HCT116 (cell line): Measurements from ENCODE around the gene CDKN1C. TPM values are rescaled to one million over a fixed set of nuclear protein-coding genes. Genes with fewer than 3 reads are reported as not detected.

ENCODE experiments used
- ATAC-seq: fragments of 200-7000 bp; cut with Tn5 transposase; 2 replicates; pipeline ENCODE4 v1.9.1; 2020; ENCODE audit warnings: mild to moderate bottlenecking, moderate library complexity
- BruUV-seq: library from RNA; stranded (reverse); fragments of 400-500 nt; replicated peaks from 2 replicates; lab custom pipeline; 2021; lab: Mats Ljungman, UMichigan
- CTCF ChIA-PET: fragments of 300-600 bp; sonication (Branson Sonifier 250); formaldehyde crosslinking; loops from one replicate; lab custom pipeline; 2021; ENCODE audit warnings: antibody characterized with exemption; lab: Charles Lee
- POLR2A ChIA-PET: fragments of 300-600, 350-600 bp; sonication (Branson Sonifier 250); formaldehyde crosslinking; loops from one replicate; lab custom pipeline; 2021; ENCODE audit warnings: antibody characterized with exemption; lab: Charles Lee
- RAD21 ChIA-PET, 2 experiments: fragments of 300-600 bp; sonication (Branson Sonifier 250); formaldehyde crosslinking; loops; one replicate each; lab custom pipeline; 2023; ENCODE audit warnings: low total read pairs in 2 of 2; ENCODE audit not compliant: uncharacterized antibody in 2 of 2, unreplicated experiment in 2 of 2, low non-redundant PET in 1 of 2; lab: Charles Lee
- DNase-seq: peaks from one replicate; pipeline ENCODE4 v3.0.0-alpha.2; 2010; ENCODE audit warnings: low read depth, low spot score
- H2AFZ ChIP-seq: fragments of 200-600 bp; shearing (Covaris generic), sonication (generic); 2 replicates; pipeline ENCODE4 v1.6.1; 2017; ENCODE audit warnings: low read depth, mixed run types, mixed read lengths, antibody characterized with exemption, low read length; ENCODE audit not compliant: poor library complexity, severe bottlenecking
- H3K27ac ChIP-seq: 2 replicates; pipeline ENCODE4 v1.5.1; 2012; ENCODE audit warnings: low read depth, low read length
- H3K27me3 ChIP-seq: fragments of 200-600 bp; sonication (generic); 2 replicates; pipeline ENCODE4 v1.6.1; 2016; ENCODE audit warnings: mixed run types, low read length, mixed read lengths; ENCODE audit not compliant: insufficient read depth
- H3K36me3 ChIP-seq, 2 experiments: fragments of 200-500 bp in 1 of 2; fragments of 200-600 bp in 1 of 2; sonication (Bioruptor generic) in 1 of 2; sonication (generic) in 1 of 2; 2 replicates each; pipeline versions ENCODE4 v1.5.1 to v1.6.1; 2014 to 2016; ENCODE audit warnings: low read length in 2 of 2, inconsistent platforms in 1 of 2, mixed read lengths in 1 of 2, mixed run types in 1 of 2; ENCODE audit not compliant: insufficient read depth in 2 of 2, control insufficient read depth in 1 of 2
- H3K4me1 ChIP-seq, 2 experiments: fragments of 200-600 bp in 1 of 2; sonication (generic) in 1 of 2; 2 replicates each; pipeline versions ENCODE4 v1.5.1 to v1.6.1; 2012 to 2017; ENCODE audit warnings: low read length in 2 of 2, inconsistent platforms in 1 of 2, mild to moderate bottlenecking in 1 of 2, mixed read lengths in 1 of 2, mixed run types in 1 of 2, moderate library complexity in 1 of 2; ENCODE audit not compliant: insufficient read depth in 2 of 2, control insufficient read depth in 1 of 2
- H3K4me2 ChIP-seq: fragments of 200-600 bp; sonication (generic); 2 replicates; pipeline ENCODE4 v1.6.1; 2017; ENCODE audit warnings: mixed run types, low read length, mixed read lengths
- H3K4me3 ChIP-seq, 2 experiments: fragments of 200-600 bp in 1 of 2; sonication (generic) in 1 of 2; replicated peaks in 1 of 2; 2 replicates each; pipeline ENCODE4 v1.5.1; 2011 to 2016; ENCODE audit warnings: low read length in 2 of 2, control low read depth in 1 of 2, low read depth in 1 of 2, mild to moderate bottlenecking in 1 of 2, mixed read lengths in 1 of 2, mixed run types in 1 of 2
- H3K79me2 ChIP-seq: fragments of 200-600 bp; sonication (generic); 2 replicates; pipeline ENCODE4 v1.6.1; 2017; ENCODE audit warnings: mild to moderate bottlenecking, mixed run types, low read length, moderate library complexity, mixed read lengths; ENCODE audit not compliant: insufficient read depth
- H3K9ac ChIP-seq: fragments of 200-600 bp; sonication (generic); 2 replicates; pipeline ENCODE4 v1.6.1; 2016; ENCODE audit warnings: low read length, mixed read lengths
- H3K9me2 ChIP-seq: fragments of 200-600 bp; sonication (generic), shearing (Covaris generic); 2 replicates; pipeline ENCODE4 v1.6.1; 2017; ENCODE audit warnings: mixed run types, mild to moderate bottlenecking, moderate library complexity; ENCODE audit not compliant: insufficient read depth
- H3K9me3 ChIP-seq, 2 experiments: fragments of 200-500 bp in 1 of 2; fragments of 200-600 bp in 1 of 2; sonication (Bioruptor generic) in 1 of 2; sonication (generic) in 1 of 2; 2 replicates each; pipeline ENCODE4 v1.6.1; 2014 to 2017; ENCODE audit warnings: low read length in 2 of 2, mixed read lengths in 2 of 2, inconsistent platforms in 1 of 2, low read depth in 1 of 2, mild to moderate bottlenecking in 1 of 2, mixed run types in 1 of 2, moderate library complexity in 1 of 2; ENCODE audit not compliant: control insufficient read depth in 1 of 2, insufficient read depth in 1 of 2
- H4K20me1 ChIP-seq: fragments of 200-600 bp; sonication (generic), shearing (Covaris generic); 2 replicates; pipeline ENCODE4 v1.6.1; 2017; ENCODE audit warnings: mixed run types, mild to moderate bottlenecking, moderate library complexity; ENCODE audit not compliant: insufficient read depth
- ATF3 ChIP-seq: IDR thresholded peaks from 2 replicates; pipeline ENCODE4 v1.6.1; 2012
- CBX3 ChIP-seq: IDR thresholded peaks from 2 replicates; pipeline ENCODE4 v1.6.1; 2012; ENCODE audit warnings: low read depth
- CEBPB ChIP-seq: IDR thresholded peaks from 2 replicates; pipeline ENCODE4 v1.6.1; 2012; ENCODE audit warnings: low read depth
- CTCF ChIP-seq, 3 experiments: fragments of 200-600 bp in 1 of 3; sonication (generic) in 1 of 3; IDR thresholded peaks in 2 of 3; conservative IDR thresholded peaks in 1 of 3; 2 replicates each; pipeline ENCODE4 v1.5.1; 2012 to 2017; ENCODE audit warnings: low read depth in 2 of 3, low read length in 2 of 3, antibody characterized with exemption in 1 of 3, borderline replicate concordance in 1 of 3, control low read depth in 1 of 3, mild to moderate bottlenecking in 1 of 3, mixed read lengths in 1 of 3, mixed run types in 1 of 3, moderate library complexity in 1 of 3; ENCODE audit not compliant: insufficient read depth in 1 of 3
- EGR1 ChIP-seq: IDR thresholded peaks from 2 replicates; pipeline ENCODE4 v1.6.1; 2012; ENCODE audit warnings: low read depth
- ELF1 ChIP-seq: IDR thresholded peaks from 2 replicates; pipeline ENCODE4 v1.6.1; 2012; ENCODE audit warnings: low read depth, borderline replicate concordance
- EZH2phosphoT487 ChIP-seq: fragments of 200-600 bp; IDR thresholded peaks from 2 replicates; pipeline ENCODE4 v1.6.1; 2018; ENCODE audit warnings: antibody characterized with exemption, borderline replicate concordance
- FOSL1 ChIP-seq: IDR thresholded peaks from 2 replicates; pipeline ENCODE4 v1.6.1; 2012; ENCODE audit warnings: low read depth
- JUND ChIP-seq: IDR thresholded peaks from 2 replicates; pipeline ENCODE4 v1.6.1; 2012
- MAX ChIP-seq: IDR thresholded peaks from 2 replicates; pipeline ENCODE4 v1.6.1; 2012
- POLR2AphosphoS5 ChIP-seq: IDR thresholded peaks from 2 replicates; pipeline ENCODE4 v1.6.1; 2011; ENCODE audit warnings: mild to moderate bottlenecking, low read depth, low read length, moderate library complexity
- RAD21 ChIP-seq: IDR thresholded peaks from 2 replicates; pipeline ENCODE4 v1.6.1; 2012; ENCODE audit warnings: low read depth, mild to moderate bottlenecking
- SIN3A ChIP-seq: IDR thresholded peaks from 2 replicates; pipeline ENCODE4 v1.6.1; 2012; ENCODE audit warnings: low read depth
- SP1 ChIP-seq: IDR thresholded peaks from 2 replicates; pipeline ENCODE4 v1.6.1; 2012; ENCODE audit warnings: low read depth
- SRF ChIP-seq: IDR thresholded peaks from 2 replicates; pipeline ENCODE4 v1.6.1; 2012; ENCODE audit warnings: low read depth
- TCF7L2 ChIP-seq: IDR thresholded peaks from 2 replicates; pipeline ENCODE4 v1.7.0; 2011; ENCODE audit warnings: borderline replicate concordance, inconsistent platforms; ENCODE audit not compliant: insufficient read depth, insufficient read length; ENCODE audit errors: extremely low read depth
- YY1 ChIP-seq: IDR thresholded peaks from 2 replicates; pipeline ENCODE4 v1.6.1; 2011; ENCODE audit warnings: low read length, low read depth, moderate library complexity, mild to moderate bottlenecking; ENCODE audit not compliant: insufficient replicate concordance; ENCODE audit errors: extremely low read depth
- ZFX ChIP-seq: fragments of 450-650 bp; IDR thresholded peaks from 2 replicates; pipeline ENCODE4 v1.6.1; 2017
- ZNF274 ChIP-seq: fragments of 200-500 bp; sonication (Bioruptor generic); IDR thresholded peaks from 2 replicates; pipeline ENCODE4 v1.6.1; 2014; ENCODE audit warnings: mild to moderate bottlenecking, low read depth, low read length, inconsistent platforms
- intact Hi-C: fragments of 100-400 bp; cut with micrococcal nuclease; formaldehyde crosslinking; loops from 2 replicates; pipeline ENCODE4 v1.10.0; 2022
- total RNA-seq: library from RNA; stranded (reverse); gene quantifications from one replicate; pipeline ENCODE4 v1.2.1, GENCODE V29; 2021; ENCODE audit not compliant: unreplicated experiment

CDKN1C gene
- total RNA-seq, 1 experiment from 2014 or later = 24.0 TPM

GRCh38 chr11:2836315-2837095 lies 49.1 kb downstream of the CDKN1C start:
- BruUV-seq = no TSS peak
- no peak overlapping the region; the same call in 1 of the 2 replicates for H3K4me2 ChIP-seq
- ChIA-PET RAD21 (no interaction called here), CTCF (no interaction called here), POLR2A (no interaction called here)
- no peak overlapping the region for H3K9ac ChIP-seq
- DNase-seq = no peak
- H2AFZ ChIP-seq = no peak overlapping the region
- no peaks in the 10 kb centered on the region for H3K36me3 ChIP-seq
- no peak for TF ChIP-seq CTCF (IDR thresholded peaks at IDR 0.05 in 2 of 3, conservative IDR thresholded peaks at IDR 0.05 in 1 of 3; ENCODE audit: borderline replicate concordance in 1 of 3, insufficient read depth in 1 of 3, low read depth in 2 of 3, low read length in 2 of 3)
- TF ChIP-seq YY1 = no peak
- no peak for TF ChIP-seq ATF3
- TF ChIP-seq CBX3 = no peak
- no peak for TF ChIP-seq SRF
- TF ChIP-seq CEBPB = no peak
- no peak for TF ChIP-seq RAD21
- no peak for TF ChIP-seq ZFX
- TF ChIP-seq ZNF274 = no peak
- TF ChIP-seq EZH2phosphoT487 = no peak
- TF ChIP-seq SP1 = no peak
- TF ChIP-seq MAX = no peak
- TF ChIP-seq FOSL1 = no peak
- no peak for TF ChIP-seq TCF7L2
- no peak for TF ChIP-seq SIN3A
- TF ChIP-seq JUND = no peak
- TF ChIP-seq ELF1 = no peak
- no peak for TF ChIP-seq POLR2AphosphoS5
- no peak for TF ChIP-seq EGR1
- no peaks in the 10 kb centered on the region for H3K79me2 ChIP-seq
- H3K4me3 ChIP-seq = no peak overlapping the region
- no peaks in the 10 kb centered on the region for H4K20me1 ChIP-seq
- H3K27me3 ChIP-seq = no peaks in the 10 kb centered on the region
- H3K27ac ChIP-seq = no peak overlapping the region; the same call in 1 of the 2 replicates
- peaks cover 8 to 13% of the 10 kb centered on the region in 2 experiments; a peak in 3 of 4 replicates for H3K4me1 ChIP-seq
- ATAC-seq = no peak
- H3K9me3 ChIP-seq = no peaks in the 10 kb centered on the region
- no peaks in the 10 kb centered on the region for H3K9me2 ChIP-seq
- intact Hi-C loops = no loop called here
